Stimulated activated naive B cell treated with anti-CD40 and anti-IgM and Interleukin-4, amounts not matched to agents 10 μg/mL and 1 μg/mL and 100 μg/mL, for 72 hours (primary cell): ENCODE results near the gene FRYL.

Experiments
- ATAC-seq, 2 donors: fragments of 150-1000 bp; cut with Tn5 transposase; replicated peaks; 2 replicates each; pipeline ENCODE4 v1.10.0; 2021; ENCODE audit warnings: moderate library complexity in 1 of 2
- DNase-seq: peaks from one replicate; pipeline ENCODE4 v3.0.0; 2021
- H3K27ac Mint-ChIP-seq: one replicate; pipeline ENCODE4 v1.8.0; 2022; ENCODE audit warnings: mild to moderate bottlenecking, mixed read lengths
- H3K27me3 Mint-ChIP-seq, 2 donors: one replicate each; pipeline ENCODE4 v1.8.0; 2022; ENCODE audit warnings: mixed read lengths in 2 of 2
- H3K36me3 Mint-ChIP-seq, 2 donors: one replicate each; pipeline ENCODE4 v1.8.0; 2022; ENCODE audit warnings: mixed read lengths in 2 of 2, mild to moderate bottlenecking in 1 of 2
- H3K4me1 Mint-ChIP-seq, 2 donors: one replicate each; pipeline ENCODE4 v1.8.0; 2022; ENCODE audit warnings: mixed read lengths in 2 of 2, mild to moderate bottlenecking in 1 of 2
- H3K4me3 Mint-ChIP-seq, 2 donors: one replicate each; pipeline ENCODE4 v1.8.0; 2022; ENCODE audit warnings: mild to moderate bottlenecking in 2 of 2, mixed read lengths in 2 of 2, moderate library complexity in 1 of 2
- H3K9me3 Mint-ChIP-seq, 2 donors: one replicate each; pipeline ENCODE4 v1.8.0; 2022; ENCODE audit warnings: mixed read lengths in 2 of 2, mild to moderate bottlenecking in 1 of 2

Gene FRYL

DNA sequence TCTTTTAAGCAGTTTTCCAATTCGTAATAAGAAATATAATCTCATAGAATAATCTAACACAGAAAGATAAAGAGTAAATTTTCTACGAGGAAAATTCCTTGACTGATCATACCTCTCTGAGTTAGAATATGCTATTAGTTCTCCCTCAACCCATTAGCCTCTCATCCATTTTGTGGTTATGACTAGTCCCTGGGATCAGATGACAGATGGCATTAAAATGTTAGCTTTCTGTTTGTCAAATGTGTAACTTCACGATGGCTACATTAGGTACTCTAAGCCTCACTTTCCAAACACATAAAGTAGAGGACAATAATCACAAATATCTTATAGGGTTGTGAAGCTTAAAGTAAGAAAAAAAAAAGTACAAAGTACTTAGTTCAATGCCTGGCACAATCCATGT, 177.9 kb downstream of the FRYL start:
- Mint-ChIP-seq H3K4me1 (no peaks in the 10 kb centered on the region), H3K4me3 (no peak overlapping the region), H3K9me3 (no peaks in the 10 kb centered on the region), H3K27ac (no peak overlapping the region), H3K27me3 (no peaks in the 10 kb centered on the region), H3K36me3 (peaks cover 1 to 17% of the 10 kb centered on the region in 2 donors)
- DNase-seq (no peak), ATAC-seq (no peak)

DNA sequence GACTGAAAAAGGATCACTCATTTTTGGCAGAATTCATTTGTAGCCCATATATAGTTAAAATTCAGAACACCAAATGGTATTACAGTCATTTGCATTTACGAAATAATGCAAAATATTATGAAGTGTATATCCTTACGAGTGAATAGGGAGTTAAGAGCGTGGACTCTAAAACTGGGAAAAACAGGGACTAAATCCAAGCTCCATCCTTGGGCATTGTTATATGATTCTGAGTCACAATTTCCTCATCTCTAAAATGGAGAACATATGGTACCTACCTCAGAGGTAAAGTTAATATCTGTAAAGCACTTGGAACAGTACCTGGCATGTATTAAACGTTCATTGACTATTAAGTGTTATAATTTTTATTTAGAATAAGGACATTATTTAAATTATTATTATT, 183.7 kb downstream of the FRYL start:
- no peak overlapping the region for H3K27ac Mint-ChIP-seq
- peaks cover 5 to 22% of the 10 kb centered on the region in 2 donors for H3K36me3 Mint-ChIP-seq
- DNase-seq = no peak
- no peak overlapping the region for H3K4me3 Mint-ChIP-seq
- H3K27me3 Mint-ChIP-seq = no peaks in the 10 kb centered on the region
- H3K4me1 Mint-ChIP-seq = peaks cover 0 to 3% of the 10 kb centered on the region in 2 donors
- H3K9me3 Mint-ChIP-seq = no peaks in the 10 kb centered on the region
- no peak for ATAC-seq

GRCh38 chr4:48594180-48594579, 185.9 kb downstream of the FRYL start:
- Mint-ChIP-seq H3K27me3 (no peaks in the 10 kb centered on the region), H3K27ac (peak overlapping the region; percentile 73), H3K9me3 (no peaks in the 10 kb centered on the region), H3K4me3 (no peak overlapping the region), H3K36me3 (peaks cover 10 to 31% of the 10 kb centered on the region in 2 donors), H3K4me1 (peaks cover 0 to 3% of the 10 kb centered on the region in 2 donors)
- DNase-seq = no peak
- no peak for ATAC-seq

- H3K27ac Mint-ChIP-seq = no peak overlapping the region
- DNase-seq (no peak), ATAC-seq (no peak)
- H3K4me1 Mint-ChIP-seq = peaks cover 8 to 10% of the 10 kb centered on the region in 2 donors
- H3K36me3 Mint-ChIP-seq = peaks cover 18 to 36% of the 10 kb centered on the region in 2 donors
- no peak overlapping the region for H3K4me3 Mint-ChIP-seq
- H3K27me3 Mint-ChIP-seq = no peaks in the 10 kb centered on the region
- H3K9me3 Mint-ChIP-seq = no peaks in the 10 kb centered on the region
Observed at GRCh38 chr4:48591372-48591771, 188.7 kb downstream of the FRYL start.

DNA sequence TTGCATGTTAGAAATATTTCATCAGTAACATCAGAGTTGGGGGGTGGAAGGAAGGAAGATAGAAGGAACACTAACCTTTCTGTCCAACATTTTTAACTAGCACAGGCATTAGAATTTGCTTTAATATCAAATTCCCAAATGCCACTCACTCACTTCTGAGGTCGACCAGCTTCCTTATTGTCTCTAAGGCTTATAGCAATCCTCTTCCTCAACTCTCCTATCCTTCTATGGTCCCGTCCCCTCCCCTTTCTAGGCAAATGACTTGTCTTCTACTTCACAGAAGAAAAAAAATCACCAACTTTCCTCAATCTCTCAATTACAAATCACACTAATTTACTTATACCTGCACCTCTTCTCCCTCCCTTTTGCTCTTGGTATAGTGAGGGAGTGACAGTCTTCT, 189.2 kb downstream of the FRYL start:
- Mint-ChIP-seq H3K27me3 (no peaks in the 10 kb centered on the region), H3K4me3 (no peak overlapping the region), H3K27ac (no peak overlapping the region), H3K9me3 (no peaks in the 10 kb centered on the region), H3K36me3 (peaks cover 22 to 41% of the 10 kb centered on the region in 2 donors), H3K4me1 (peaks cover 8 to 10% of the 10 kb centered on the region in 2 donors)
- no peak for ATAC-seq
- DNase-seq = no peak

GRCh38 chr4:48589098-48589445, 191.0 kb downstream of the FRYL start:
- Mint-ChIP-seq H3K36me3 (peaks cover 24 to 42% of the 10 kb centered on the region in 2 donors), H3K9me3 (no peaks in the 10 kb centered on the region), H3K4me1 (peaks cover 8 to 10% of the 10 kb centered on the region in 2 donors), H3K27me3 (no peaks in the 10 kb centered on the region), H3K27ac (no peak overlapping the region), H3K4me3 (no peak overlapping the region)
- ATAC-seq (no peak), DNase-seq (no peak)

DNA sequence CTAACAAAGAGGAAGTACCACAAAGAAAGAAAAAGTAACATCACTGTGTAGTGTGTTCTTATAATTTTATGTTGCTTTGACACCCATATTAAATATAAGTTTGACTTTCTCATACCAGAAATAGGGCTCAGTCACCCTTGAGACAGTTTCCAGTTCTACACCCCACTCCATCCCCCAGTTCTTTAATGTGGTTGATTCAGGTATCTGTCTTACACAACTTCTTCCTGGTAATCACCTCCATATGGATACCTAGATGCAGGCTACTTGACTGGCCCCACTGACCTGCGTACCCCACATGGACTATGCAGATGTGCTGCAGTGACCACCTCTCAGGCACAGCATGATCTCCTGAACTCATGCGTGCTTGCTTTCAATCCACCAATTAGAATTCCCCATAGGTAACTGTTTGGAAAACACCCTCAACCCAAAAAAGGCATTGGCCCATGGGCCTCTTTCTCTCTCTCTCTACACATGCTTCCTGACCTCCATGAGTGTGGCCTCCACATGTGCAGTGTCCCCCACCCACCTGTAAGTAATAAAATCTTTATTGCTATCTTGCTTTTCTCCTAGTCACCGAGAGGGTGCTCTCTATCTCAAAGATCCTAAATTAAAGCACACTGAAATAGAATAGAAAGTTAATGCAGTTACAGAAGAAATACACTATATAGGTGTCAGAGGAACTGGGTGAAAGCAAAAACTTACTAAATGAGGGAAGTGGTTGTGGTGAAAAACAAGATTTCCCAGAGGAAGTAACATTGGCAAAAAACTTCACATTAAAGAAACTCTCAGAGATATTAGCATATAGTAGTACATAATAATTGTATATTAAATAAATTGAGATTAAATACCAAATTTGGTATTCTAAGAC, 191.6 kb downstream of the FRYL start:
- H3K9me3 Mint-ChIP-seq = no peaks in the 10 kb centered on the region
- H3K4me3 Mint-ChIP-seq = no peak overlapping the region
- ATAC-seq (peak in 1 of 2 donors; percentile 22), DNase-seq (no peak)
- peak overlapping the region; percentile 15 for H3K27ac Mint-ChIP-seq
- H3K4me1 Mint-ChIP-seq = peaks cover 8 to 10% of the 10 kb centered on the region in 2 donors
- H3K36me3 Mint-ChIP-seq = peaks cover 24 to 41% of the 10 kb centered on the region in 2 donors
- H3K27me3 Mint-ChIP-seq = no peaks in the 10 kb centered on the region

GRCh38 chr4:48585401-48585800, 194.7 kb downstream of the FRYL start:
- H3K4me3 Mint-ChIP-seq = no peak overlapping the region
- peaks cover 33 to 46% of the 10 kb centered on the region in 2 donors for H3K36me3 Mint-ChIP-seq
- peaks cover 5 to 10% of the 10 kb centered on the region in 2 donors for H3K4me1 Mint-ChIP-seq
- DNase-seq (no peak), ATAC-seq (no peak)
- H3K27me3 Mint-ChIP-seq = no peaks in the 10 kb centered on the region
- H3K27ac Mint-ChIP-seq = no peak overlapping the region
- no peaks in the 10 kb centered on the region for H3K9me3 Mint-ChIP-seq

DNA sequence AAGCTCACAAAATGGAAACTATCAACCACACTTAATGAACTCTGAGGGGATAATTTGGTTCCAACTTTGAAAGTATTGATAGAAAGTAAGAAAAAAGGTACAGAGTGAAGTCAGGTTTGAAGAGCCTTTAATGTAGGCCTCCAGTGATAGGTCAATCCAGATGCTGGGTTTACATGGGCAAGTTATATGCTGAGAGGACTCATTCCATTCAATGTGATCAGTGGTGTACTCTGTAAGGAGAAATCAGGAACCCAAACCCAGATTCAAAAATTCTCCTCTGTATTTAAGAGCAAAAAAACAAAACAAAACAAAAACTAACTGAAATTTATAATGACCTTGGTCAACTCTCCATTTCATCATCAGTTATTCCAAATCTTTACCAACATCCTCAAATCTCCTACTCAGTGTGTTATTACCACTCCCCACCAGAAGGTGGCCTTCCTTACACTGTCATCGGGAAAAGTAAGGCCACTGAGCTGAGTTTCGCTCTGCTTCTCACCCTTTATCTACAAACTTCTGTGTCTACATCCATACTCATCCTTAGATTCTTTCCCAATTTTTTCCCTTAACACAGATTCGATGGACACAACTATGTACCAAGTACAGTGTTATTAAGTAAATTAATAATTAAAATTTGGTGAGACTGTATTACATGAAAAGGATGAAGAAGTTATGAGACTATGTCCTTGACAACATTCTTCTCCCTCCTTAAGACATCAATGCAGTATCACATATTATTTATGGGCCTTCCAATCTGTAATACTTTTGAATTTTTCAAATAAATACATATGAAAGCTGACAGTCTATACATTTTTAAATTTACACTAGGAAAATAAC, 201.7 kb downstream of the FRYL start:
- Mint-ChIP-seq H3K9me3 (no peaks in the 10 kb centered on the region), H3K27me3 (no peaks in the 10 kb centered on the region), H3K4me3 (no peak overlapping the region), H3K4me1 (no peaks in the 10 kb centered on the region), H3K36me3 (peaks cover 12 to 23% of the 10 kb centered on the region in 2 donors), H3K27ac (peak overlapping the region; percentile 47)
- DNase-seq (peak; percentile 15), ATAC-seq (peak; percentile 60 to 66)

DNA sequence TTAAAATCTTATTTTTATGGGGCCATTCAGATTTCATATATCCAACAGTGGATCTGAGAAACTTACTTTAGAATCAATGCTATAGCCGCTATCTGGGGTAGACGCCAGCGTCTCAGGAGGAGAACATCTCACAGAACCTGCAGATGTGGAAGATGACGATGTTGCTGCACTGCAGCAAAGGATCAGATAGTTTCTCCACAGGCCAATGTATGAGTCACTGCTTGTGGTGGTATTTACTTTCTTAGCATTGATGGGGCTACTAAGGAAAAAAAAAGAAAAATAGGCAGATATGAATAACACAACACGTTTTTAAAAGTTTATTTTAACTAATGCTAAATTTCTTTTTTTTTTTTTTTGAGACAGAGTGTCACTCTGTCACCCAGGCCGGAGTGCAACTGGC, 204.1 kb downstream of the FRYL start:
- Mint-ChIP-seq H3K27me3 (no peaks in the 10 kb centered on the region), H3K9me3 (no peaks in the 10 kb centered on the region), H3K27ac (no peak overlapping the region), H3K4me3 (no peak overlapping the region), H3K4me1 (no peaks in the 10 kb centered on the region), H3K36me3 (peaks cover 17 to 23% of the 10 kb centered on the region in 2 donors)
- DNase-seq (no peak), ATAC-seq (no peak)

GRCh38 chr4:48571471-48571870, 208.6 kb downstream of the FRYL start:
- H3K27me3 Mint-ChIP-seq = no peaks in the 10 kb centered on the region
- H3K9me3 Mint-ChIP-seq = no peaks in the 10 kb centered on the region
- ATAC-seq = no peak
- H3K36me3 Mint-ChIP-seq = peaks cover 14 to 19% of the 10 kb centered on the region in 2 donors
- no peaks in the 10 kb centered on the region for H3K4me1 Mint-ChIP-seq
- H3K4me3 Mint-ChIP-seq = no peak overlapping the region
- DNase-seq = no peak
- H3K27ac Mint-ChIP-seq = no peak overlapping the region

- Mint-ChIP-seq H3K27ac (no peak overlapping the region), H3K36me3 (peaks cover 17 to 26% of the 10 kb centered on the region in 2 donors), H3K4me3 (no peak overlapping the region), H3K9me3 (no peaks in the 10 kb centered on the region), H3K4me1 (peaks cover 2 to 5% of the 10 kb centered on the region in 2 donors), H3K27me3 (no peaks in the 10 kb centered on the region)
- ATAC-seq (no peak), DNase-seq (no peak)
Observed at GRCh38 chr4:48570646-48571220, 209.3 kb downstream of the FRYL start.

GRCh38 chr4:48566034-48566384, 214.1 kb downstream of the FRYL start:
- H3K9me3 Mint-ChIP-seq = no peaks in the 10 kb centered on the region
- H3K4me1 Mint-ChIP-seq = peaks cover 2 to 8% of the 10 kb centered on the region in 2 donors
- peak overlapping the region; percentile 31 for H3K27ac Mint-ChIP-seq
- H3K27me3 Mint-ChIP-seq = no peaks in the 10 kb centered on the region
- H3K36me3 Mint-ChIP-seq = peaks cover 12 to 23% of the 10 kb centered on the region in 2 donors
- no peak for DNase-seq
- H3K4me3 Mint-ChIP-seq = no peak overlapping the region
- no peak for ATAC-seq

DNA sequence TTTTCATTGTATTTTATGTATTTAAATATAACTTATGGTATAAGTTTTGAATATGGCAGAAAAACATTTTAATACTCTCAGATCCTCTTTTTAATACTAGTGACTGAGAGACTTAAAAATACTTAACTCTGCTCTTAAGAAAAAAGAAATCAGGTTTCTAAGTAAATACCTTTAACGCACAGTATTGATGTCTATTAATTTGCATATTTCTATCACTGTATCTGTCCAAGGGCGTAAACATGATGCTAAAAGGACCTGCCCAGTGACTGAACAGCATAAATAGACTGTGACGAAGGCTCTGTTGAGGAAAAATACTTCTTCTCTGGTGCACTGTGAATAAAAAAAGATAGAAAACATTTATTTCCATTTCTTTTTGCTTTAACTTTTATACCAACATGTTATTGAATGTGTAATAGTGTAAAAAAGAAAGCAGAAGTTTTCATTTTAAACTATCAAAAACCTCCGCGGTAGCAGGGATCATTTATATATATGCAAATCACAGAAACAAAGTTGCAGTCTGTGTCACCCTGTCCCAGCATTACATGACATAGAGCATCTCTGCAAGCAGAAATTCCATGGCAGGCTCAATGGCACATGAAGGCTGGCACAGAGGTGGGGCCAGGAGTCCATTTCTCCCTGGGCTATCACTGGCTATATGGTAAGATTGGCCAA, 214.6 kb downstream of the FRYL start:
- Mint-ChIP-seq H3K36me3 (peaks cover 15 to 29% of the 10 kb centered on the region in 2 donors), H3K4me3 (no peak overlapping the region), H3K27me3 (no peaks in the 10 kb centered on the region), H3K9me3 (no peaks in the 10 kb centered on the region), H3K27ac (peak overlapping the region; percentile 31), H3K4me1 (peaks cover 2 to 8% of the 10 kb centered on the region in 2 donors)
- peak in 1 of 2 donors; percentile 23 for ATAC-seq
- no peak for DNase-seq
